Thoracic aorta (tissue), 2 donors: ENCODE data around the gene IL32. TPM values are rescaled to one million over a fixed set of nuclear protein-coding genes. Genes with fewer than 3 reads are reported as not detected.

Source experiments
- ATAC-seq: fragments of 150-250 bp; one replicate; pipeline ENCODE4 v1.8.0; 2017; ENCODE audit warnings: low read depth; ENCODE audit not compliant: insufficient number of reproducible peaks, low FRiP score
- DNase-seq: peaks from one replicate; pipeline ENCODE4 v3.0.0-alpha.2; 2020; ENCODE audit warnings: low spot score
- H3K27ac ChIP-seq, 2 donors: fragments of 200-600 bp; sonication (generic); 1 replicate in 1 of 2; 2 replicates in 1 of 2; pipeline ENCODE4 v1.5.1; 2016; ENCODE audit warnings: mild to moderate bottlenecking in 2 of 2, moderate library complexity in 2 of 2
- H3K27me3 ChIP-seq: fragments of 200-600 bp; sonication (generic); replicated peaks from 2 replicates; pipeline ENCODE4 v1.6.0; 2016; ENCODE audit warnings: mild to moderate bottlenecking; ENCODE audit not compliant: insufficient read depth
- H3K36me3 ChIP-seq: fragments of 200-600 bp; sonication (generic); one replicate; pipeline ENCODE4 v1.5.1; 2016
- H3K4me1 ChIP-seq, 2 donors: fragments of 200-600 bp; sonication (generic); 1 replicate in 1 of 2; 2 replicates in 1 of 2; pipeline versions ENCODE4 v1.5.1 to v1.6.0; 2016; ENCODE audit warnings: low read depth in 2 of 2, mild to moderate bottlenecking in 1 of 2; ENCODE audit not compliant: control insufficient read depth in 1 of 2
- H3K4me3 ChIP-seq: fragments of 200-600 bp; sonication (generic); 2 replicates; pipeline ENCODE4 v1.5.1; 2016; ENCODE audit warnings: mild to moderate bottlenecking
- H3K9me3 ChIP-seq: fragments of 200-600 bp; sonication (generic); 2 replicates; pipeline ENCODE4 v1.5.1; 2016
- total RNA-seq, 2 donors: library from RNA; depleted of rRNA; stranded (reverse); fragments of >200 nt; gene quantifications; one replicate each; pipeline versions ENCODE4 v1.1.0 to v1.2.3, GENCODE V29; 2016
- TF ChIP-seq, protein P1 (sequence below): fragments of 200-600 bp; sonication (generic); IDR thresholded peaks from one replicate; pipeline ENCODE4 v1.5.1; 2019; ENCODE audit warnings: antibody characterized with exemption

IL32 gene
- total RNA-seq, 2 donors from 2014 or later, result 42.4 to 55.4 TPM

DNA sequence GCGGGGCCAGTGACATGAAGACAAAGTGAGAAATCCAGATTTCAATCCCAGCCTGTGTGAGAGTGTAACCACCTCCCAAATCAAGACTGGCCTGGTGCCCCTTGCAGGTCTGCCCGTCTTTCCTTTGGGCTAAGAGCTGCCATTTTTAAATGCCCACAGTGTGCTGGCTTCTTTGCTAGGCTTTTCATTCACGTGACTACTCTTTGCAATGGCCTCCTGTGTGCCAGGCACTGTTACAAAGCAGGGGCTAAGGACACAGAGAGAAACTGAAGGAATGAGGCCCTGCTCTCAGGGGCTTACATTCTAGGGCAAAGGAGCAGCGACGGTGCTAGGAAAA, 33.9 kb downstream of the IL32 start:
- Histone ChIP-seq H3K27me3 (peaks cover 5% of the 10 kb centered on the region), H3K4me1 (peaks cover 4 to 6% of the 10 kb centered on the region in 2 donors), H3K9me3 (no peaks in the 10 kb centered on the region), H3K36me3 (no peaks in the 10 kb centered on the region), H3K4me3 (no peak overlapping the region), H3K27ac (no peak overlapping the region)
- TF ChIP-seq, protein P1, sequence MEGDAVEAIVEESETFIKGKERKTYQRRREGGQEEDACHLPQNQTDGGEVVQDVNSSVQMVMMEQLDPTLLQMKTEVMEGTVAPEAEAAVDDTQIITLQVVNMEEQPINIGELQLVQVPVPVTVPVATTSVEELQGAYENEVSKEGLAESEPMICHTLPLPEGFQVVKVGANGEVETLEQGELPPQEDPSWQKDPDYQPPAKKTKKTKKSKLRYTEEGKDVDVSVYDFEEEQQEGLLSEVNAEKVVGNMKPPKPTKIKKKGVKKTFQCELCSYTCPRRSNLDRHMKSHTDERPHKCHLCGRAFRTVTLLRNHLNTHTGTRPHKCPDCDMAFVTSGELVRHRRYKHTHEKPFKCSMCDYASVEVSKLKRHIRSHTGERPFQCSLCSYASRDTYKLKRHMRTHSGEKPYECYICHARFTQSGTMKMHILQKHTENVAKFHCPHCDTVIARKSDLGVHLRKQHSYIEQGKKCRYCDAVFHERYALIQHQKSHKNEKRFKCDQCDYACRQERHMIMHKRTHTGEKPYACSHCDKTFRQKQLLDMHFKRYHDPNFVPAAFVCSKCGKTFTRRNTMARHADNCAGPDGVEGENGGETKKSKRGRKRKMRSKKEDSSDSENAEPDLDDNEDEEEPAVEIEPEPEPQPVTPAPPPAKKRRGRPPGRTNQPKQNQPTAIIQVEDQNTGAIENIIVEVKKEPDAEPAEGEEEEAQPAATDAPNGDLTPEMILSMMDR, result no peak
- no peak for ATAC-seq
- DNase-seq, result no peak

DNA sequence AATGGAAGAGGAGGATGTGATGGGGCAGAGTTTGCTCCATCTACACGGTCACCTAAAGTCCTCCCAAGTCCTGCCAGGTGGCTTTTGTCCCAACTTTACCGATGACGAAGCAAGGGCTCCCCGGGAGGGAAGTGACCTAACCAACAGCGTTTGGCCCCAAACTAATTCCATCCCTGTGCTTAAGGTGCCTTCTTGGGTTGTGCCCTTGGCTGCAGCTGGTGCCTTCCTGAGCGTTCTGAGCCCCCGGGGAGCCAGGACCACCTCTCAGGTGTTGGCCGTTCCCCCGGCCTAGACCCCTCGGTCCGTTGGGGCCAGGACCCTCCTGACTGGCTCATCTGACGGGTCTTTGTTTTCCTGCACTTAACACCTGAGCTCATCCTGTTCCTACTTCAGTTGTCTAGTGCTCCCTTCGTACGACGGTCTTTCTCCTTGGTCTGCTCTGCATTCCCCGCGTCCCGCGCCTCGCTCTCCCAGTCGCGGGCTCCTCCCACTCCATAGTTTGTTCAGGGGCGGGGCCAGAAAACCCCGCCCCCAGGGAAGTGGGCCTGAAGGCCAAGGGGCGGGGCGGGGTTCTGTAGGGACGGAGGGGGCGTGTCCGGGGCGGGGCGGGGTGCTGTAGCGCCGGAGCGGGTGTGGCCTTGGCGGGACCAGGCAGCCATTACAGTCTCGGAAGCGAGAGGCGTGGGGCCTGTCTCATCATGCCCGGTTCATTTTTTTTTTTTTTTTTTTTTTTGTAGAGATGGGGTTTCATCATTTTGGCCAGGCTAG, 34.5 kb downstream of the IL32 start:
- DNase-seq (peak; percentile 65), ATAC-seq (no peak)
- no peaks in the 10 kb centered on the region for H3K9me3 ChIP-seq
- H3K36me3 ChIP-seq, result no peaks in the 10 kb centered on the region
- no peak overlapping the region for H3K27ac ChIP-seq
- H3K4me1 ChIP-seq, result peaks cover 4 to 6% of the 10 kb centered on the region in 2 donors
- H3K4me3 ChIP-seq, result peak overlapping the region; percentile 62
- TF ChIP-seq, protein P1, result no peak
- H3K27me3 ChIP-seq, result peaks cover 5% of the 10 kb centered on the region

- Histone ChIP-seq H3K27ac (peak overlapping the region in 1 of 2 donors; percentile 23), H3K9me3 (no peaks in the 10 kb centered on the region), H3K27me3 (peaks cover 5% of the 10 kb centered on the region), H3K4me1 (peaks cover 4 to 11% of the 10 kb centered on the region in 2 donors), H3K4me3 (peak overlapping the region; percentile 43), H3K36me3 (no peaks in the 10 kb centered on the region)
- ATAC-seq (no peak), DNase-seq (no peak)
- TF ChIP-seq, protein P1, result peak; percentile 13
Observed at GRCh38 chr16:3101018-3101840, 35.8 kb downstream of the IL32 start.

- H3K27me3 ChIP-seq, result peaks cover 5% of the 10 kb centered on the region
- TF ChIP-seq, protein P1, result no peak
- no peaks in the 10 kb centered on the region for H3K9me3 ChIP-seq
- peak overlapping the region; percentile 43 for H3K4me3 ChIP-seq
- DNase-seq, result no peak
- H3K36me3 ChIP-seq, result no peaks in the 10 kb centered on the region
- peak overlapping the region in 1 of 2 donors; percentile 23 for H3K27ac ChIP-seq
- no peak for ATAC-seq
- H3K4me1 ChIP-seq, result peaks cover 6 to 13% of the 10 kb centered on the region in 2 donors
Observed at GRCh38 chr16:3101841-3102470, 36.5 kb downstream of the IL32 start.
